Measurements from ENCODE around the gene MAP1S.
"Not testable (repeated sequence)": the region's sequence is repeated elsewhere in the genome, so short reads cannot be mapped to it uniquely, and the experiment has no call there.

Gene MAP1S

GRCh38 chr19:17766543-17767131, 47.4 kb downstream of the MAP1S start:
- peak; percentile 73 for DNase-seq

- no peak for DNase-seq
Observed at GRCh38 chr19:17767559-17767958, 48.3 kb downstream of the MAP1S start.

GRCh38 chr19:17770613-17771012, 51.3 kb downstream of the MAP1S start:
- no peak for DNase-seq

GRCh38 chr19:17772172-17772571, 52.9 kb downstream of the MAP1S start:
- DNase-seq, result peak; percentile 32

- no peak for DNase-seq
Observed at GRCh38 chr19:17775245-17775927, 56.1 kb downstream of the MAP1S start.

- DNase-seq, result no peak
Observed at GRCh38 chr19:17775991-17776803, 56.9 kb downstream of the MAP1S start.

GRCh38 chr19:17777840-17778239, 58.6 kb downstream of the MAP1S start:
- not testable (repeated sequence) for DNase-seq

GRCh38 chr19:17778251-17778967, 59.1 kb downstream of the MAP1S start:
- peak; percentile 40 for DNase-seq

- peak; percentile 49 for DNase-seq
Observed at GRCh38 chr19:17778968-17779929, 60.0 kb downstream of the MAP1S start.

GRCh38 chr19:17780781-17781180, 61.5 kb downstream of the MAP1S start:
- no peak for DNase-seq

- not testable (repeated sequence) for DNase-seq
Observed at GRCh38 chr19:17783721-17784120, 64.4 kb downstream of the MAP1S start.
